HG02973 (cell line): ENCODE results near the gene PLA2G12B.
"Not testable (repeated sequence)": the region's sequence is repeated elsewhere in the genome, so short reads cannot be mapped to it uniquely, and the experiment has no call there.

Source experiments
- ATAC-seq: cut with Tn5 transposase; IDR thresholded peaks from one replicate; pipeline ENCODE4 v1.9.1; 2021; ENCODE audit warnings: moderate library complexity; ENCODE audit not compliant: unreplicated experiment

The PLA2G12B gene

DNA sequence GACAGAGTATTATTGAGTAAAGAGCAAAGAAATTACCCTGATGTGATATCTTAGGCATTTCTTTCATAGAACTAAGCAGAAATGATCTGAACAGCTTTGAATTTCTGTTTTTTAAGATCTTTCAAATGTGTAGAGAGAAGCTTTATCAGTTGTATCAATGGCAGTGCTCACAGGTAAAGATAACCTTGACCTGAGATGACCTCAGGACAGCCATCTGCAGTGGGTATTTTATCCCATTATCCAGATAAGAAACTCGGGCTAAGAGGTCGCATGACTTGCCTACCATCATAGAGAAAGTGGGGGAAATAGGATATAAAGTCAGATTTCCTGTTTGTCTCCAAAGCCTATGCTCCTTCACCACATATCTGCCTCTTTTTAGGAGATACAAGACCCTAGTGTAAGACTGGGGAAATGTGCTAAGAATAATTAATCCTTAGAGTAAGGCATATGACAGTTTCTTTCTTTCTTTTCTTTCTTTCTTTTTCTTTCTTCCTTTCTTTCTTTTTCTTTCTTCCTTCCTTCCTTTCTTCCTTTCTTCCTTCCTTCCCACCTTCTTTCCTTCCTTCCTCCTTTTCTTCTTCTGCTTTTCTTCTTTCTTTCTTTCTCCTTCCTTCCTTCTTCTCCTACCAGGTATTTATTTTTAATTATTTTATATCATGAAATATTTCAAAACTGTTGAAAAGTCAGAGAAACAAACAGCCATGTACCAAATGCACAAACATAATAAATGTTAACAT, 10.9 kb downstream of the PLA2G12B start:
- no peak for ATAC-seq

DNA sequence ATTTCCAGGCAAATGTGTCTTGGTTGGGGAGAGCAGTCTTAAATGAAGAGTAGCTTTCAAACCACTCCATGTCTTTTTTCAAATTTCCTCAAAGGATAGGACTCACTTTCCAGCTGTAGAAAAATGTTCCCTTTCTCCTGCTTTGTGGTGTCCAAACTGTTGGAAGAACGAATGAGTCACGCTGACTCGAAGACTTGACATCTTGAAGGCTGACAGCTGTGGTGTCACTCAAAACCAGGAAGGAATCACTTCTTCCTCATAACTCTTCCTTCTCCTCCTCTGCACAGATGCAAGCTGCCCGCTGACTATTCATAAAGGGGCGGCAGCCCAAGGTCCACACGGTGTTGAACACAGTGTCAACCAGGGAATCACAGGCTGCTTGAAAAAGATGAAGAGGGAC, 19.2 kb downstream of the PLA2G12B start:
- ATAC-seq: no peak

DNA sequence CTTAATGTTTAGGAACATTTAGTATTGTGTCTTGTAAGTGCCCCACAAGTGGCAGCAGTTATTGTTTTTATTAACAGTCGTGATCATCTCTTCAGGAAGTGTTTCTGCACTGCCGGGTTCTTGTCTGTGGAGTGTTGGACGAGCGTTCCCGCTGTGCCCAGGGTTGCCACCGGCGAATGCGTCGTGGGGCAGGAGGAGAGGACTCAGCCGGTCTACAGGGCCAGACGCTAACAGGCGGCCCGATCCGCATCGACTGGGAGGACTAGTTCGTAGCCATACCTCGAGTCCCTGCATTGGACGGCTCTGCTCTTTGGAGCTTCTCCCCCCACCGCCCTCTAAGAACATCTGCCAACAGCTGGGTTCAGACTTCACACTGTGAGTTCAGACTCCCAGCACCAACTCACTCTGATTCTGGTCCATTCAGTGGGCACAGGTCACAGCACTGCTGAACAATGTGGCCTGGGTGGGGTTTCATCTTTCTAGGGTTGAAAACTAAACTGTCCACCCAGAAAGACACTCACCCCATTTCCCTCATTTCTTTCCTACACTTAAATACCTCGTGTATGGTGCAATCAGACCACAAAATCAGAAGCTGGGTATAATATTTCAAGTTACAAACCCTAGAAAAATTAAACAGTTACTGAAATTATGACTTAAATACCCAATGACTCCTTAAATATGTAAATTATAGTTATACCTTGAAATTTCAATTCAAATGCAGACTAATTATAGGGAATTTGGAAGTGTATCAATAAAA, 22.2 kb downstream of the PLA2G12B start:
- no peak for ATAC-seq

DNA sequence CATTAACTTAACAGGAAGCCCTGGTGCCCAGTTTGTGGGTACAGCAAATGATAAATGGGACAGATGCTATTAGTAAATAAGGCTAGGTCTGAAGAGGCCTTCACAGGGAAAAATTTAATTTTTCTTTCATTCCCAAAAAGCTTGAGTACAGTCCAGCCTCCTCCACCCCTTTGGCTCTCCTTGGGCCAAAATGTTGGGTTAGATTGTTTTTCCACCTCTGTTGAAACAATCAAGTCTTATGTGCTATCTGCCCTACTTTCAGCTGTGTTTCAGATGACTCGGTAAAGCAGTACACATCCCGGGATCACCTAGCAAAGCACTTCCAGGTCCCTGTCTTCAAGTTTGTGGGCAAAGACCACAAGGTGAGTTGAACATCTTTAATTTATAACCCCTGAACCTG, 24.3 kb downstream of the PLA2G12B start:
- no peak for ATAC-seq

DNA sequence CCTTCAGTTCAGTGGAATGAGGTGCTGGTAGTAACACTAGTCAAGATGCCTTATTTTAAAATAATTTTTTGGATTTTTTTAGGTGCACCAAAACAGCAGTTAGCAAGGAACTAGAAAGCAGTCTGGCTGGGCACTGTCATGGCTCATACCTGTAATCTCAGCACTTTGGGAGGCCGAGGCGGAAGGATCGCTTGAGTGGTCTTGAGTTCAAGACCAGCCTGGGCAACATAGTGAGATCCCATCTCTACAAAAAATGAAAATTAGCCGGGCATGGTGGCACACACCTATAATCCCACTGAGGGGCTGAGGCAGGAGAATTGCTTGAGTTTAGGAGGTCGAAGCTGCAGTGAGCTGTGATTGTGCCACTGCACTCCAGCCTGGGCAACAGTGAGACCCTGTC, 25.8 kb downstream of the PLA2G12B start:
- ATAC-seq: no peak

DNA sequence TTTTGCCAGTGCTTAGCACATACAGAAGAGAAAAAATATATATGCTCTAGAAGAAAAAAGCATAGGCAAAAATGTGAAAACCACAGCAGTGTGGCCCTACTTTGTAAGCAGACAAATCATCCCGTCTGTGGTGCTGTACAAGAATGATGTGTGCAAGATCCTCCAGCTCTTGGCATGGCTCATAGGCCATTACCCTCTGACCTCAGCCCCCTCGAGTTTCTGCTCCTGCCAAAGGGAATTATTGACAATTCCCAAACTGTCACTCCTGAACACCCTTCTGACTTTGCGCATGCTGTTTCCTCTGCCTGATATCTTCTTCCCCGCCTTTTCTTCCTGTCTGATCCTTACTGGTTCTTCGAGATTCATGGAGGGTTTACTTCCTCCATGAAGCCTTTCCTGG, 27.1 kb downstream of the PLA2G12B start:
- ATAC-seq: no peak

DNA sequence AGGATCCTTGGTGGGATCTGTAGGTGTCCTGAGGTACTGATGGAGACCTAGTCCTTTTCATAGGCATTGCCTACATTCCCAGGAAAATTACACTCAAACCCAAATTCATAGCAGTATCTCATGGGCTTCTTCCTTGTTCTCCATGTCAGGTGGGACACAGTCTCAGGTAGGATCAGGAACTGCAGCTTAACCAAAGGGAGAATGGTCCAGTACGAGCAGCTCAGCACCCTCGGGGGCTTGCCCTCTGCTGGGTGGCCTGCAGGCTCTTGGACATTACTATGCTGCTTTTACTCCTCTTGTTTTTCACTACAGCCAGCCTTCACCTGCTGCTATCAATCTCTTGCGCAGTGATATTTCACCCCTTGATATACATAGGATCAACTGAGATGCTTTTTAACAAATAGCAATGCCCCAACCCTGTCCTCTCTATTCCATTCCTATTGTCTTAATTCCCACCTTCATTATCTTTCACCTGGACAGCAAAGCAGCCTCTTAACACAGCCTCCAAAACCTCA, 28.6 kb downstream of the PLA2G12B start:
- ATAC-seq: no peak

DNA sequence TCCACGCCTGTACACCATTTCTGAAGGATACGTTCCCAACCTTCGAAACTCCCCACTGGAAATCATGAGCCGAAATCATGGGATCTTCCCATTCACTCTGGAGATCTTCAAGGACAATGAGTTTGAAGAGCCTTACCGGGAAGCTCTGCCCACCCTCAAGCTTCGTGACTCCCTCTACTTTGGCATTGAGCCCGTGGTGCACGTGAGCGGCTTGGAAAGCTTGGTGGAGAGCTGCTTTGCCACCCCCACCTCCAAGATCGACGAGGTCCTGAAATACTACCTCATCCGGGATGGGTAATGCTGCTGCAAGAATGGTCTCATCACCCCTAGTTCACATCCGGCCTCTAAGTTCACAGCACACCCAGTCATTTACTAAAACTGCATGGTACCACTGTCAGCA, 30.3 kb downstream of the PLA2G12B start:
- no peak for ATAC-seq

DNA sequence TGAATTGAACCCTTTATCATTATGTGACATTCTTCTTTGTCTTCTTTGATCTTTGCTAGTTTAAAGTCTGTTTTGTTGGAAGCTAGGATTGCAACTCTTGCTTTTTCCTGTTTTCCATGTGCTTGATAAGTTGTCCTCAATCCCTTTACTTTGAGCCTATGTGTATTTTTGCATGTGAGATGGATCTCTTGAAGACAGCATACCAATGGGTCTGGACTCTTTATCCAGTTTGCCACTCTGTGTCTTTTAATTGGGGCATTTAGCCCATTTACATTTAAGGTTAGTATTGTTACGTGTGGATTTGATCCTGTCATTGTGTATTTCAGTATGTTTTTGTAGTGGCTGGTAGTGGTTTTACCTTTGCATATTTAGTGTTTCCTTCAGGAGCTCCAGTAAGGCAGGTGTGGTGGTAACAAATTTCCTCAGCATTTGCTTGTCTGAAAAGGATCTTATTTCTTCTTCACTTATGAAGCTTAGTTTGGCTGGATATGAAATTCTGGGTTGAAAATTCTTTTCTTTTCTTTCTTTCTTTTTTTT, 33.4 kb downstream of the PLA2G12B start:
- not testable (repeated sequence) for ATAC-seq

GRCh38 chr10:72918352-72918751, 36.3 kb downstream of the PLA2G12B start:
- ATAC-seq: no peak

- not testable (repeated sequence) for ATAC-seq
Measured at GRCh38 chr10:72917803-72918332, 36.7 kb downstream of the PLA2G12B start.

- ATAC-seq: not testable (repeated sequence)
Measured at GRCh38 chr10:72917201-72917600, 37.4 kb downstream of the PLA2G12B start.

- no peak for ATAC-seq
Measured at GRCh38 chr10:72913287-72913686, 41.3 kb downstream of the PLA2G12B start.

DNA sequence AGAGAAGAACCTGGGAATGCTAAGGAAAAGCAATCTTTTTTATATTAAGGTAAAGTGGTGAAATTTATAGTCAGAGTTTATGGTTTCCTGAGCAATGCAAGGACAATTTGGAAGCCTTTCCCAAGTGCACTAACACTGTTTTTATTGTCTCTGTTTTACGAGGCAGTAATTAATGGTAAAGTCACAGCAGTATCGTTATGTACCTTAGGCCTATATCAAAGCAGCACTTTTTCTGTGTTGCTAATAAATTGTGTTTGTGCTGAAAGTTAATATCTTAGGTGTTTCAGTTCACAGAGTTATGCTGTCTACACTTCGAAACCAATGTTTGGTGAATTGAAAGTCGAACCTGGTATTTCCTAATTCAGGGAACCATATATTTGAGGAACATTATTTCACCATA, 41.9 kb downstream of the PLA2G12B start:
- no peak for ATAC-seq

DNA sequence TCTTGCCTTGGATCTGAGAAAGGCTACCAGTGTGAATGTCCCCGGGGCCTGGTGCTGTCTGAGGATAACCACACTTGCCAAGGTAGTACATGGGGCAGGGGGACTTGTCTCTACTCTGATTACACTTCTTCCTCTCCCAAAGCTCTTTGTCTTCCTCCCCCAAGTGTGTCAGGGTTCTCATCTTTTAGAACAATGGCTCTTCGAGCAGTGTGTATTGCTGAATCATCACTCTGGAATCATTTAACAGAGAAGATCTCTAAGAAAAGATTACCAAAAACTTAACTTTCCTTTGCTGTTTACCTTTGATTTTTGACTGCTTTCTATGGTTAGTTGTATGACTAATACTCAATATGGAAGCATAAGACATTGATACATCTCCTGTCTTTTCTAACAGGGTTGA, 42.8 kb downstream of the PLA2G12B start:
- no peak for ATAC-seq

GRCh38 chr10:72910705-72911104, 43.9 kb downstream of the PLA2G12B start:
- no peak for ATAC-seq

- no peak for ATAC-seq
Measured at GRCh38 chr10:72906446-72906845, 48.2 kb downstream of the PLA2G12B start.

DNA sequence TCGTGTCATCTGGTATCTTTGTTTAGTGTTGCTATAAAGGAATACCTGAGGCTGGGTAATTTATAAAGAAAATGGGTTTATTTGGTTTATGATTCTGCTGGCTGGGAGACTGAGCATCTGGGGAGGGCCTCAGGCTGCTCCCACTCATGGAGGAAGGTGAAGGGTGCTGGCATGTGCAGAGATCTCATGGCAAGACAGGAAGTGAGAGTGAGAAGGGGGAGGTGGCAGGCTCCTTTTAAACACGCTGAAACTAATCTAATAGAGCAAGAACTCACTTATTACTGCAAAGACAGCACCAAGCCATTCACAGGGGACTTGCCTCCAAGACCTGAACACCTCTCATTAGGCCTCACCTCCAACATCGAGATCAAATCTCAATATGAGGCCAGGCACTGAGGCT, 49.8 kb downstream of the PLA2G12B start:
- no peak for ATAC-seq

- not testable (repeated sequence) for ATAC-seq
Measured at GRCh38 chr10:72903941-72904446, 50.6 kb downstream of the PLA2G12B start.

DNA sequence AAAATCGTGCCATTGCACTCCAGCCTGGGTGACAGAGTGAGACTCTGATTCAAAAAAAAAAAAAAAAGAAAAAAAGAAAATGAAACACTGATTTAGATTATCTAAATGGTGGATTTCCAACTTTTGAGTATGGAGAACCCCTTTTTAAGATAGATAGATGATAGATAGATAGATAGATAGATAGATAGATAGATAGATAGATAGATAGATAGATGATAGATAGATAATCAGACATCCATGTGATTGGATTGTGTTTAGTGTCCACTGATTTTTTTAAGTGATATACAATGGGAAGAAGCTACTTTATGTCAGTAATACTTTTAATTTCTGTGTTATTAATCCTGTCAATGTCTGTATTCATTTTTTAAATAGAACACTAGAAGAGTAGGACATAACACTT, 55.1 kb downstream of the PLA2G12B start:
- ATAC-seq: no peak

DNA sequence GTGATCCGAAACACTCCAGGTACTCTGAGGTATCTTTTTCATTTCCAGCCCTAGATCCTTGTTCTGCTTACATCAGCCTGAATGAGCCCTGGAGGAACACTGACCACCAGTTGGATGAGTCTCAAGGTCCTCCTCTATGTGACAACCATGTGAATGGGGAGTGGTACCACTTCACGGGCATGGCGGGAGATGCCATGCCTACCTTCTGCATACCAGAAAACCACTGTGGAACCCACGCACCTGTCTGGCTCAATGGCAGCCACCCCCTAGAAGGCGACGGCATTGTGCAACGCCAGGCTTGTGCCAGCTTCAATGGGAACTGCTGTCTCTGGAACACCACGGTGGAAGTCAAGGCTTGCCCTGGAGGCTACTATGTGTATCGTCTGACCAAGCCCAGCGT, 56.0 kb downstream of the PLA2G12B start:
- ATAC-seq: no peak
